Measurements from ENCODE around the gene ORC6.

The ORC6 gene

GRCh38 chr16:46718214-46718613, 28.8 kb downstream of the ORC6 start (continued):
- TF ChIP-seq REST (tag by site-specific recombination; IDR thresholded peaks at IDR 0.05) = no peak

GRCh38 chr16:46719528-46719927, 30.1 kb downstream of the ORC6 start:
- H3K36me3 ChIP-seq (ENCODE audit: control insufficient read depth in 2 of 2, insufficient read depth in 1 of 2, low read length in 2 of 2) = no peaks in the 10 kb centered on the region
- TF ChIP-seq RBAK (tag by site-specific recombination; IDR thresholded peaks at IDR 0.05) (no peak), ZNF138 (tag by site-specific recombination; IDR thresholded peaks at IDR 0.05; ENCODE audit: borderline replicate concordance) (no peak), ZSCAN5A (tag by site-specific recombination; IDR thresholded peaks at IDR 0.05) (no peak), ZBTB11 (tag by site-specific recombination; conservative IDR thresholded peaks at IDR 0.05; ENCODE audit: low read depth) (no peak), ZEB2 (tag by site-specific recombination; IDR thresholded peaks at IDR 0.05) (no peak), ZNF18 (tag by site-specific recombination; IDR thresholded peaks at IDR 0.05) (no peak), PBX3 (CRISPR knock-in tag; IDR thresholded peaks at IDR 0.05) (no peak)
- ChIA-PET CTCF (no interaction called here), POLR2A (no interaction called here)
- no peaks in the 10 kb centered on the region for H3K4me1 ChIP-seq (ENCODE audit: control insufficient read depth, insufficient read depth, low read length)
- H3K4me3 ChIP-seq (ENCODE audit: low read depth, low read length) = no peak overlapping the region
- H3K9me3 ChIP-seq (ENCODE audit: control insufficient read depth, insufficient read depth, low read depth, low read length) = no peaks in the 10 kb centered on the region
- H3K27ac ChIP-seq (ENCODE audit: extremely low read depth, low read depth, low read length) = no peak overlapping the region

- H3K9me3 ChIP-seq (ENCODE audit: control insufficient read depth, insufficient read depth, low read depth, low read length) = no peaks in the 10 kb centered on the region
- CTCF ChIA-PET = no interaction called here
- no peak overlapping the region for H3K27ac ChIP-seq (ENCODE audit: extremely low read depth, low read depth, low read length)
- no peaks in the 10 kb centered on the region for H3K4me1 ChIP-seq (ENCODE audit: control insufficient read depth, insufficient read depth, low read length)
- H3K4me3 ChIP-seq (ENCODE audit: low read depth, low read length) = no peak overlapping the region
- POLR2A ChIA-PET = no interaction called here
- no peaks in the 10 kb centered on the region for H3K36me3 ChIP-seq (ENCODE audit: control insufficient read depth in 2 of 2, insufficient read depth in 1 of 2, low read length in 2 of 2)
- no peak for TF ChIP-seq ZNF274 (IDR thresholded peaks at IDR 0.05; ENCODE audit: low read length)
- no peak for TF ChIP-seq ZNF274 (tag by site-specific recombination; IDR thresholded peaks at IDR 0.05; ENCODE audit: borderline replicate concordance)
- TF ChIP-seq ZNF146 (tag by site-specific recombination; IDR thresholded peaks at IDR 0.05) = no peak
- no peak for TF ChIP-seq ZNF19 (tag by site-specific recombination; IDR thresholded peaks at IDR 0.05; ENCODE audit: low read depth)
- no peak for TF ChIP-seq PATZ1 (tag by site-specific recombination; IDR thresholded peaks at IDR 0.05)
- TF ChIP-seq ZBTB20 (tag by site-specific recombination; IDR thresholded peaks at IDR 0.05) = no peak
- TF ChIP-seq TCF7L2 (IDR thresholded peaks at IDR 0.05; ENCODE audit: borderline replicate concordance, low read depth, low read length) = no peak
- TF ChIP-seq ZNF184 (tag by site-specific recombination; IDR thresholded peaks at IDR 0.05) = no peak
- TF ChIP-seq ZNF707 (tag by site-specific recombination; IDR thresholded peaks at IDR 0.05) = no peak
- no peak for TF ChIP-seq ZNF214 (tag by site-specific recombination; IDR thresholded peaks at IDR 0.05; ENCODE audit: borderline replicate concordance)
- no peak for TF ChIP-seq ZNF580 (tag by site-specific recombination; IDR thresholded peaks at IDR 0.05)
- TF ChIP-seq ZNF664 (tag by site-specific recombination; IDR thresholded peaks at IDR 0.05) = no peak
Observed at GRCh38 chr16:46720619-46721018, 31.2 kb downstream of the ORC6 start.

All from HEK293 (cell line).